Ascending aorta (tissue), 2 donors: ENCODE data around the gene NSUN2. TPM values are rescaled to one million over a fixed set of nuclear protein-coding genes. Genes with fewer than 3 reads are reported as not detected.

ENCODE experiments used
- DNase-seq, 2 donors: peaks; one replicate each; pipeline ENCODE4 v3.0.0-alpha.2; 2019; ENCODE audit warnings: low spot score in 2 of 2
- H3K27ac ChIP-seq, 2 donors: fragments of 200-600 bp; sonication (generic); one replicate each; pipeline ENCODE4 v1.5.1; 2016 to 2017; ENCODE audit warnings: mild to moderate bottlenecking in 1 of 2
- H3K27me3 ChIP-seq: fragments of 200-600 bp; sonication (generic); one replicate; pipeline ENCODE4 v1.5.1; 2017
- H3K36me3 ChIP-seq, 2 donors: fragments of 200-600 bp; sonication (generic); one replicate each; pipeline ENCODE4 v1.5.1; 2016
- H3K4me1 ChIP-seq, 2 donors: fragments of 200-600 bp; sonication (generic); one replicate each; pipeline ENCODE4 v1.5.1; 2016 to 2017; ENCODE audit warnings: mild to moderate bottlenecking in 1 of 2
- H3K4me3 ChIP-seq, 2 donors: fragments of 200-600 bp; sonication (generic); one replicate each; pipeline ENCODE4 v1.5.1; 2016 to 2017; ENCODE audit warnings: mild to moderate bottlenecking in 1 of 2
- H3K9me3 ChIP-seq, 2 donors: fragments of 200-600 bp; sonication (generic); one replicate each; pipeline ENCODE4 v1.5.1; 2016
- intact Hi-C: fragments of 100-400 bp; cut with DNase I; formaldehyde crosslinking; loops from one replicate; pipeline ENCODE4 v1.15.1; 2023
- total RNA-seq: library from RNA; depleted of rRNA; stranded (reverse); fragments of >200 nt; gene quantifications from one replicate; pipeline ENCODE4 v1.1.0, GENCODE V29; 2016
- TF ChIP-seq, protein P1 (sequence below), 3 experiments: fragments of 200-600 bp in 2 of 3; fragments of 450-650 bp in 1 of 3; sonication (generic) in 2 of 3; IDR thresholded peaks; one replicate each; pipeline ENCODE4 v1.5.1; 2016 to 2019; ENCODE audit warnings: antibody characterized with exemption in 3 of 3, mild to moderate bottlenecking in 1 of 3, moderate library complexity in 1 of 3

The NSUN2 gene
- total RNA-seq, 1 donor from 2014 or later = 19.1 TPM

- Histone ChIP-seq H3K36me3 (no peaks in the 10 kb centered on the region), H3K4me1 (peaks cover 0 to 6% of the 10 kb centered on the region in 2 donors), H3K27ac (no peak overlapping the region), H3K4me3 (no peak overlapping the region), H3K27me3 (no peaks in the 10 kb centered on the region), H3K9me3 (no peaks in the 10 kb centered on the region)
- DNase-seq = peak in 1 of 2 donors; percentile 21
- intact Hi-C loops = no loop called here
- TF ChIP-seq, protein P1, sequence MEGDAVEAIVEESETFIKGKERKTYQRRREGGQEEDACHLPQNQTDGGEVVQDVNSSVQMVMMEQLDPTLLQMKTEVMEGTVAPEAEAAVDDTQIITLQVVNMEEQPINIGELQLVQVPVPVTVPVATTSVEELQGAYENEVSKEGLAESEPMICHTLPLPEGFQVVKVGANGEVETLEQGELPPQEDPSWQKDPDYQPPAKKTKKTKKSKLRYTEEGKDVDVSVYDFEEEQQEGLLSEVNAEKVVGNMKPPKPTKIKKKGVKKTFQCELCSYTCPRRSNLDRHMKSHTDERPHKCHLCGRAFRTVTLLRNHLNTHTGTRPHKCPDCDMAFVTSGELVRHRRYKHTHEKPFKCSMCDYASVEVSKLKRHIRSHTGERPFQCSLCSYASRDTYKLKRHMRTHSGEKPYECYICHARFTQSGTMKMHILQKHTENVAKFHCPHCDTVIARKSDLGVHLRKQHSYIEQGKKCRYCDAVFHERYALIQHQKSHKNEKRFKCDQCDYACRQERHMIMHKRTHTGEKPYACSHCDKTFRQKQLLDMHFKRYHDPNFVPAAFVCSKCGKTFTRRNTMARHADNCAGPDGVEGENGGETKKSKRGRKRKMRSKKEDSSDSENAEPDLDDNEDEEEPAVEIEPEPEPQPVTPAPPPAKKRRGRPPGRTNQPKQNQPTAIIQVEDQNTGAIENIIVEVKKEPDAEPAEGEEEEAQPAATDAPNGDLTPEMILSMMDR (IDR thresholded peaks at IDR 0.05) = no peak
Observed at GRCh38 chr5:6568383-6568782, 64.5 kb downstream of the NSUN2 start.

DNA sequence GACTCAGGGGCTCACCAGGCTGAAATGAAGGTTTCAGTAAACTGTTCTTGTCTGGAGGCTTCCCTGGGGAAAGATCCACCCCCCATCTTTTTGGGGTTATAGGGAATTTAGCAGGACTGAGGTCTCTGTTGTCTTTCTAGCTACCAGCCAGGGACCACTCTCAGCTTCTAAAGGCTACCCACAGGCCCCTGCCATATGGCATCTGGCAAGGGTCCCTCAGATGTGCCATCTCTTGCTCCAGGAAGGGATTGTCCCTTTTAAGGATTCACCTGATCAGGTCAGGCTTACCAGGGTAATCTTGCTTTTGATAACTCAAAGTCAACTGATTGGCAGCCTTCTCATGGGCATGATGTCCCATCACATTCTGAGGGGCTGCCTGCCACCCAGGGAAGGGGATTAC is 65.0 kb downstream of the NSUN2 start:
- DNase-seq = peak in 1 of 2 donors; percentile 11
- Histone ChIP-seq H3K27me3 (no peaks in the 10 kb centered on the region), H3K9me3 (no peaks in the 10 kb centered on the region), H3K36me3 (no peaks in the 10 kb centered on the region), H3K27ac (no peak overlapping the region), H3K4me3 (no peak overlapping the region), H3K4me1 (peaks cover 0 to 6% of the 10 kb centered on the region in 2 donors)
- TF ChIP-seq, protein P1 (IDR thresholded peaks at IDR 0.05) = no peak
- intact Hi-C loops = no loop called here

GRCh38 chr5:6567068-6567467 is 65.8 kb downstream of the NSUN2 start:
- peaks cover 0 to 6% of the 10 kb centered on the region in 2 donors for H3K4me1 ChIP-seq
- H3K36me3 ChIP-seq = no peaks in the 10 kb centered on the region
- H3K4me3 ChIP-seq = no peak overlapping the region
- H3K27ac ChIP-seq = no peak overlapping the region
- TF ChIP-seq, protein P1 (IDR thresholded peaks at IDR 0.05) = no peak
- H3K9me3 ChIP-seq = no peaks in the 10 kb centered on the region
- no peaks in the 10 kb centered on the region for H3K27me3 ChIP-seq
- peak in 1 of 2 donors; percentile 22 for DNase-seq
- intact Hi-C loops = no loop called here

DNA sequence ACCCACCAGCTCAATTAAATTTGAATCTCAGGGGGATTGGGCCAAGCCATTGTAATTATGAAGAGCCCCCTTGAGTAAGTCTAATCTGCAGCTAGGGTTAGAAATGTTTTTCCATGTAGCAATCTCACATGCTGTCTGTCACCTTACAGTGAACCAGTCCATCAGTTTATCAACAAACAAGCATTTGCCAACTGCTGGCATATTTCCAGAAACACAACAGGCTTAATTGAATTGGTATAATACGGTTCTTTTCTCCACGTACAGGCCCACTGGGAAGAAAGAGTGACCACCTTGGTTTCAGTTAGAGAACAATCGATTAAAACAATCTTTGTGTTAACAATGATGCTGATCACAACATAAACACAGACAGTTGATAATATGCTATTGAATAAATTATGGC is 67.4 kb downstream of the NSUN2 start:
- intact Hi-C loops = no loop called here
- no peak overlapping the region for H3K4me3 ChIP-seq
- peaks cover 0 to 3% of the 10 kb centered on the region in 2 donors for H3K4me1 ChIP-seq
- H3K36me3 ChIP-seq = no peaks in the 10 kb centered on the region
- no peaks in the 10 kb centered on the region for H3K27me3 ChIP-seq
- TF ChIP-seq, protein P1 (IDR thresholded peaks at IDR 0.05) = no peak
- no peak overlapping the region for H3K27ac ChIP-seq
- no peaks in the 10 kb centered on the region for H3K9me3 ChIP-seq
- DNase-seq = no peak

- Histone ChIP-seq H3K9me3 (no peaks in the 10 kb centered on the region), H3K27ac (no peak overlapping the region), H3K4me1 (peaks cover 0 to 11% of the 10 kb centered on the region in 2 donors), H3K27me3 (no peaks in the 10 kb centered on the region), H3K36me3 (no peaks in the 10 kb centered on the region), H3K4me3 (no peak overlapping the region)
- DNase-seq = no peak
- TF ChIP-seq, protein P1 (IDR thresholded peaks at IDR 0.05) = no peak
- intact Hi-C loops = no loop called here
Observed at GRCh38 chr5:6557807-6558575, 74.9 kb downstream of the NSUN2 start.
